AG09309 (cell line): ENCODE measurements around the gene AUNIP.

Experiments used
- DNase-seq: peaks from one replicate; pipeline ENCODE4 v3.0.0-alpha.2; 2010; ENCODE audit warnings: low read depth
- H3K4me3 ChIP-seq: 2 replicates; pipeline ENCODE4 v1.5.1; 2011; ENCODE audit warnings: mild to moderate bottlenecking, low read depth, low read length, moderate library complexity; ENCODE audit not compliant: control insufficient read depth
- TF ChIP-seq, protein P1 (sequence below): IDR thresholded peaks from 2 replicates; pipeline ENCODE4 v1.5.1; 2011; ENCODE audit warnings: mild to moderate bottlenecking, low read depth, low read length, inconsistent platforms; ENCODE audit not compliant: insufficient read depth, control insufficient read depth; ENCODE audit errors: missing control alignments

The AUNIP gene

DNA sequence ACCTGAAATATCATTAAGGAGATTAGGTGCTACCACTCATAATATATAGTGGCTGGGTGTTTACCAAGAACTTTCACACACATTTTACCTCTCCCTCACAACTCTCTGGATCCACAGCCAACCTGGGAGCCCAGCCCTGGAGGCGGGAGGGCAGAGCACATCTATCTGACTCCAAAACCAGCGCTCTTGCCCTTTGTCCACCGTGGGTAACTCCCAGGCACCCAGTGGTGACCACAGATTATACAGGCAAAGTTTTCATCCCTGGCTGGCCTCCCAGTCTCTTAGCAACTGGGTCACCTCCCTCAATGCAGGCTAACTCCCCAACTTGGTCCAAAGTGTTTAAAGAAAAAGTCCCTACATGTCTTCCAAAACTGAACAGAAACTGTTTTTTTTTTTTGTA is 13.9 kb upstream of the AUNIP start:
- H3K4me3 ChIP-seq = no peak overlapping the region
- TF ChIP-seq, protein P1, sequence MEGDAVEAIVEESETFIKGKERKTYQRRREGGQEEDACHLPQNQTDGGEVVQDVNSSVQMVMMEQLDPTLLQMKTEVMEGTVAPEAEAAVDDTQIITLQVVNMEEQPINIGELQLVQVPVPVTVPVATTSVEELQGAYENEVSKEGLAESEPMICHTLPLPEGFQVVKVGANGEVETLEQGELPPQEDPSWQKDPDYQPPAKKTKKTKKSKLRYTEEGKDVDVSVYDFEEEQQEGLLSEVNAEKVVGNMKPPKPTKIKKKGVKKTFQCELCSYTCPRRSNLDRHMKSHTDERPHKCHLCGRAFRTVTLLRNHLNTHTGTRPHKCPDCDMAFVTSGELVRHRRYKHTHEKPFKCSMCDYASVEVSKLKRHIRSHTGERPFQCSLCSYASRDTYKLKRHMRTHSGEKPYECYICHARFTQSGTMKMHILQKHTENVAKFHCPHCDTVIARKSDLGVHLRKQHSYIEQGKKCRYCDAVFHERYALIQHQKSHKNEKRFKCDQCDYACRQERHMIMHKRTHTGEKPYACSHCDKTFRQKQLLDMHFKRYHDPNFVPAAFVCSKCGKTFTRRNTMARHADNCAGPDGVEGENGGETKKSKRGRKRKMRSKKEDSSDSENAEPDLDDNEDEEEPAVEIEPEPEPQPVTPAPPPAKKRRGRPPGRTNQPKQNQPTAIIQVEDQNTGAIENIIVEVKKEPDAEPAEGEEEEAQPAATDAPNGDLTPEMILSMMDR = no peak
- DNase-seq = no peak

DNA sequence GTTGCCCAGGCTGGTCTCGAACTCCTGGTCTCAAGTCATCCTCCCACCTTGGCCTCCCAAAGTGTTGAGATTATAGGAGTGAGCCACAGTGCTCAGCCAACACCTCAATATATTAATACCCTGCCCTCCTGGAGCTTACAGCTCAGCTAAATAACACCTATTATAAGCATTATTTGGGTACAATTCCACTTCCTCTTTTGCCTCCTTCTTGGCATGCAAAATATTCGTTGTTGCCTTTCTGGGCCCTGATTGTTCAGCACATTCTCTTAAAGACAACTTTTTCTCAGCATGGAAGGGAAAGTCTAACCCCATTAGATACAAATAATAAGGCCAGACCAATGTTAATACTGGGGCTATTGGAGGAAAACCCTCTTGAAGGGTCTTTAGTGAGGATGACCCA is 13.5 kb upstream of the AUNIP start:
- no peak overlapping the region for H3K4me3 ChIP-seq
- TF ChIP-seq, protein P1 = no peak
- DNase-seq = no peak

DNA sequence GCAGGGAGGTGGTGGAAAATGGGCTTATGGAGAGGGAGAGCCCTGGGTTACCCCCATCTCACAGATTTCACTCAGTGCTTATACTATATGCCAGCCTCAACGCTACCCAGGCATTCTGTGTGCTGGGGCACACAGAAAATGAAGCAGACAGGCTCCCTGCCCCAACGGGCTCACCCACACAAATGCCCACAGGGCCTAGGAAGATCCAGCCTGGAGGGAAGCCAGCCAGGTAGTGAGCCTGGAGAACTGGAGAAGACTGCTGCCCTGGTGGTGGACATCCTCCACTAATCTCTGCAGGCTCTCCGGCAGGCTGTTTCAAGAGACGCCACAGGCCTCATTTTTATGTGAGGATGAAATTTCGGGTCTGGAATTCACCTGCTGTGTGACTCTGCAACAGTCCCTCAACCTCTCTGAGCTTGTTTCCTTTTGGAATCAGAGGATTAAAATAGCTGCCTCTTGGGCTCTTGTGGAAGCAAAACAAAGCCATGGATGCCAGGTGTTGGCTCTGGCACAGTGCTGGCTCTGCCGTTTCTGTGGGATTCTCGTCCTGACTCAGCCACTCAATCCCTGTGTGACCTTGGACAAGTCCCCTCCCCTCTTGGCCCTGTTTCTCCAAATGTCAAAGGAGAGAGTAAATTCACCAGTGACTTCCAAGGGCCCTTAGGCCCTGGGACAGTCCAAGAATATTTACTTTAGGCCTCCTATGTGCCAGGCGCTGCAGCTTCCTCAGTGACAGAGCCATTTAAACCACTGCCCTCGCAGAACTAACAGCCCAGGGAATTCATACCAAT is 12.6 kb upstream of the AUNIP start:
- H3K4me3 ChIP-seq = no peak overlapping the region
- TF ChIP-seq, protein P1 = no peak
- no peak for DNase-seq

DNA sequence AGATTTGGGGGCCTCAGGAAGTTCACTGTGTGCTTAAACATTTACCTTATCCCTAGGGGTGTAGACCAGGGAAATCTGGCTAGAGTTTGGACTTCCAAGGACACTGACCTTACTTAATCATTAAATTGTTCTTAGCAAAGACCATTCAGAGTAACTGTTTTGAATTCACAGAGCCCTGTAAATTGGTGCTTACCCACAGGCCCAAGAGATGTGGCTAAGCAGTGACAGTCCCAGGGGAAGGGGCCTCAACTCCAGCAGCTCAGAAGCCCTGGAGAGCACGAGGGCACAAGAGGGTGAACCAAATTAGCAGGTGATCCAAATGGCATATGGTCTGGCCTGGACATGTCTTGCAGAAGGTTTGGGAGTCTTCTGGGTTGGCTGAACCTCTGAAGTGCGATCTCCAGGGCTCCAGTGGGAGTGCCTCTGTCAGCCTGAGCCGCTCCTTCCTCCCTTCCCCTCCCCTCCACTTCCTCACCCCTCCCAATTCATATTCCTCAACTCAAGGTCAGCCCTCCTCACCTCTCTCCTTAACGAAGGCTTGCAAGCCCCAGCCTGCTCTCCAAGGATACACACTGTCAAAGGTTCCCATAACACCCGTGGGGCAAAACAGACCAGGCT is 11.9 kb upstream of the AUNIP start:
- TF ChIP-seq, protein P1 = no peak
- H3K4me3 ChIP-seq = no peak overlapping the region
- DNase-seq = no peak

DNA sequence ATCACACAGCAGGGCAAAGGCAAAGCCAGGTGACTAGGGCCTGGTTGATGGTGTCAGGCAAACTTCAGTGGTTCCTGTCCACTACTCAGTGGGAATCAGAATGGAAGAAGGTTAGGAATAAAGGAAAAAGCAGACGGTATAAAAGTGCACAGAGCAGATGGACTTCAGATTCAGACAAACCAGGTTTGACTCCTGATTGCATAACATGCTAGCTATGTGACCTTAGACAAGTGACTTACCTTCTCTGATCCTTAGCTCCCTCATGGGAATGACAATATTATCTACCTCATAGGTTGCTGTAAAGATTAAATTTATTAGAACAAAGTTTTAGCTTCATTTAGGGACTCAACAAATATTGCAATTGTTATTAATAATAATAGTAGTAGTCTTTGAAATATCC is 11.4 kb upstream of the AUNIP start:
- no peak overlapping the region for H3K4me3 ChIP-seq
- TF ChIP-seq, protein P1 = no peak
- no peak for DNase-seq

DNA sequence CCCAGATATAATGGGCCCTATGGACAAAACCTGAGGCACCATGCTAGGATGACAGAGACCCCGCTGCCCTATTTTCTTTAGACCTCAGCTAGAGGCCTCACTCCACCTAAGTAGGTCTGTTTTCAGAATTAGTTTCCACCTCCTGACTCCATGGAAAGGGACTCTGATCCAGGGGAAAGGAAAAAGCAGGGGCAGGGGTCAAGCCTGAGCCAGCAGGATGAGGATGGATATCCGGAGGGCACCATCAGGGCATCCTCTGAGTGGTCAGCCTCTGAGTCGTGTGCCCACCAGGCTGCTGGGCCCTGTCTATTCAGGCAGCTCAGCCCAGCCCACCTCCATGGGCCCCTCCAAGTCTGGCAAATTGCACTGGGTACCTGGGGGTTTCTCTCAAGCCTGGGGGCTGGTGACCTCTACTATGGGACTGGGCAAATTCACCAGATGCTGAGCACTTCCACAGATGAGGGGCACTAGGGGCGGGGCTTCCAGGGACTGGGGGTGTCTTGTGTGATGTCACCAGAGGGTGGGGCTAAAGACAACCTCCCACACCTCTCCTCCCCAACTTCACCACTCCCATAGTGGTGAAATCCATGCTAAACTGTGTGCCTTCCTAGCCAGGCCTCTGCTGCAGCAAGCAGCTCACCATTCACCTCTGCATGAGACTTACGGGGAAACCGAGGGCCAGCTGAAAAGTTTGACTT is 10.8 kb upstream of the AUNIP start:
- DNase-seq = no peak
- H3K4me3 ChIP-seq = no peak overlapping the region
- TF ChIP-seq, protein P1 = no peak
